GM12801 (cell line): ENCODE data around the gene USH1G.

Experiments used
- CTCF ChIP-seq: IDR thresholded peaks from one replicate; pipeline ENCODE4 v1.5.1; 2011; ENCODE audit warnings: control low read depth; ENCODE audit not compliant: insufficient read length; ENCODE audit errors: extremely low read depth

The USH1G gene

GRCh38 chr17:74935585-74936469, 12.8 kb upstream of the USH1G start, which contains the start of gene OTOP3:
TSS of gene OTOP3 (plus strand) at chr17:74935898. CDS start at chr17:74935922, 24 bp downstream.
- no peak for TF ChIP-seq CTCF

GRCh38 chr17:74935048-74935447, 12.0 kb upstream of the USH1G start:
- no peak for TF ChIP-seq CTCF

- TF ChIP-seq CTCF: no peak
Observed at GRCh38 chr17:74930535-74931036, 7.5 kb upstream of the USH1G start.

GRCh38 chr17:74928786-74929185, 5.7 kb upstream of the USH1G start:
- no peak for TF ChIP-seq CTCF

GRCh38 chr17:74925242-74925641, 2.2 kb upstream of the USH1G start:
- TF ChIP-seq CTCF: no peak

GRCh38 chr17:74924250-74924948, 1.3 kb upstream of the USH1G start, which contains the start of gene OTOP2:
TSS of gene OTOP2 (plus strand) at chr17:74924273. CDS start at chr17:74924633, 360 bp downstream.
- no peak for TF ChIP-seq CTCF

- TF ChIP-seq CTCF: no peak
Observed at GRCh38 chr17:74923538-74924249, 639 bp upstream of the USH1G start.
